ENCODE data around the gene GPX8. TPM values are rescaled to one million over a fixed set of nuclear protein-coding genes. Genes with fewer than 3 reads are reported as not detected.

GPX8 gene
- polyA plus RNA-seq, 1 donor from 2014 or later = 1.2 TPM

- Histone ChIP-seq H3K9me3 (ENCODE audit: low read length) (no peaks in the 10 kb centered on the region), H3K9me2 (ENCODE audit: insufficient read depth, low read length) (no peaks in the 10 kb centered on the region), H3K27ac (ENCODE audit: low read length) (no peak overlapping the region), H2AFZ (ENCODE audit: low read depth, low read length) (no peak overlapping the region), H3K9ac (ENCODE audit: low read length) (no peak overlapping the region), H4K20me1 (ENCODE audit: insufficient read depth) (no peaks in the 10 kb centered on the region), H3K79me2 (replicated peaks; ENCODE audit: insufficient read depth, low read length) (no peaks in the 10 kb centered on the region), H3K4me3 (ENCODE audit: low read length) (no peak overlapping the region), H3K27me3 (ENCODE audit: insufficient read depth, low read depth, low read length) (no peaks in the 10 kb centered on the region), H3K4me2 (ENCODE audit: low read length) (no peak overlapping the region), H3F3A (ENCODE audit: insufficient read depth, low read length, poor library complexity, severe bottlenecking) (no peaks in the 10 kb centered on the region), H3K36me3 (ENCODE audit: insufficient read depth, low read length) (no peaks in the 10 kb centered on the region)
- TF ChIP-seq POLR2AphosphoS5 (IDR thresholded peaks at IDR 0.05) = no peak
- no peak for TF ChIP-seq CTCF (IDR thresholded peaks at IDR 0.05; ENCODE audit: poor library complexity, severe bottlenecking)
These were observed 5.1 kb upstream of the GPX8 start for GRCh38 chr5:55154873-55155272.

GRCh38 chr5:55160493-55161209 is 680 bp downstream of the GPX8 start:
- H3K27me3 ChIP-seq (ENCODE audit: insufficient read depth, low read depth, low read length) = no peaks in the 10 kb centered on the region
- H3K79me2 ChIP-seq (replicated peaks; ENCODE audit: insufficient read depth, low read length) = peaks cover 4% of the 10 kb centered on the region
- H3K9me3 ChIP-seq (ENCODE audit: low read length) = no peaks in the 10 kb centered on the region
- H4K20me1 ChIP-seq (ENCODE audit: insufficient read depth) = no peaks in the 10 kb centered on the region
- H3F3A ChIP-seq (ENCODE audit: insufficient read depth, low read length, poor library complexity, severe bottlenecking) = no peaks in the 10 kb centered on the region
- TF ChIP-seq EP300 (conservative IDR thresholded peaks at IDR 0.05; ENCODE audit: poor library complexity, severe bottlenecking) (no peak), EZH2 (IDR thresholded peaks at IDR 0.05; ENCODE audit: borderline replicate concordance, insufficient read depth, low read length, poor library complexity, severe bottlenecking) (no peak), REST (IDR thresholded peaks at IDR 0.05; ENCODE audit: borderline replicate concordance) (no peak), TAF1 (IDR thresholded peaks at IDR 0.05; ENCODE audit: low read depth) (no peak), POLR2AphosphoS5 (IDR thresholded peaks at IDR 0.05) (no peak), MXI1 (conservative IDR thresholded peaks at IDR 0.05; ENCODE audit: poor library complexity, severe bottlenecking) (no peak), SMC3 (conservative IDR thresholded peaks at IDR 0.05; ENCODE audit: poor library complexity) (no peak), RAD21 (conservative IDR thresholded peaks at IDR 0.05) (no peak), CTCF (IDR thresholded peaks at IDR 0.05; ENCODE audit: poor library complexity, severe bottlenecking) (no peak)
- no peaks in the 10 kb centered on the region for H3K9me2 ChIP-seq (ENCODE audit: insufficient read depth, low read length)
- no peak overlapping the region for H3K27ac ChIP-seq (ENCODE audit: low read length)
- no peak overlapping the region for H2AFZ ChIP-seq (ENCODE audit: low read depth, low read length)
- H3K36me3 ChIP-seq (ENCODE audit: insufficient read depth, low read length) = no peaks in the 10 kb centered on the region
- no peak overlapping the region for H3K4me2 ChIP-seq (ENCODE audit: low read length)
- no peak overlapping the region for H3K9ac ChIP-seq (ENCODE audit: low read length)
- no peak overlapping the region for H3K4me3 ChIP-seq (ENCODE audit: low read length)
